GM12878 (cell line): Measurements from ENCODE around the gene CAMTA1. TPM values are rescaled to one million over a fixed set of nuclear protein-coding genes. Genes with fewer than 3 reads are reported as not detected.

Experiments used
- ATAC-seq: fragments of 200-7000 bp; cut with Tn5 transposase; 3 replicates; pipeline ENCODE4 v1.9.1; 2020; ENCODE audit warnings: mild to moderate bottlenecking, moderate library complexity
- BruUV-seq: library from RNA; stranded (reverse); fragments of 400-500 nt; replicated peaks from 2 replicates; lab custom pipeline; 2021; lab: Mats Ljungman, UMichigan
- CTCF ChIA-PET: fragments of 300-600 bp; sonication (Branson Sonifier 250); formaldehyde crosslinking; extraction: SDS; loops from one replicate; lab custom pipeline; 2021; ENCODE audit warnings: inconsistent platforms; lab: Yijun Ruan, JAX
- POLR2A ChIA-PET: fragments of 350-600 bp; formaldehyde crosslinking; extraction: SDS; loops from one replicate; lab custom pipeline; 2021; ENCODE audit warnings: inconsistent platforms; lab: Charles Lee
- RAD21 ChIA-PET: fragments of 300-600 bp; sonication (Branson Sonifier 250); formaldehyde crosslinking; loops from one replicate; lab custom pipeline; 2023; ENCODE audit warnings: antibody characterized with exemption; ENCODE audit not compliant: unreplicated experiment; lab: Charles Lee
- SMC1A ChIA-PET: fragments of 300-600 bp; sonication (Branson Sonifier 250); formaldehyde crosslinking; loops from one replicate; lab custom pipeline; 2023; ENCODE audit not compliant: unreplicated experiment, uncharacterized antibody; lab: Charles Lee
- DNase-seq: peaks from one replicate; pipeline ENCODE4 v3.0.0-alpha.2; 2011; ENCODE audit warnings: low read depth, low spot score
- FAIRE-seq: peaks from 3 replicates; lab custom pipeline; 2011; peaks lifted over from hg19 to GRCh38; lab: Jason Lieb, UNC
- H2AFZ ChIP-seq: 2 replicates; pipeline ENCODE4 v1.6.0; 2011; ENCODE audit warnings: low read depth, low read length, control low read depth; ENCODE audit not compliant: control insufficient read depth
- H3K27ac ChIP-seq: 2 replicates; pipeline ENCODE4 v1.5.1; 2011; ENCODE audit warnings: control low read depth; ENCODE audit not compliant: control insufficient read depth, insufficient read depth
- H3K27me3 ChIP-seq, 2 experiments: replicated peaks in 1 of 2; 2 replicates each; pipeline versions ENCODE4 v1.6.0 to v1.6.1; 2011; ENCODE audit warnings: low read length in 1 of 2; ENCODE audit not compliant: control insufficient read depth in 2 of 2, insufficient read depth in 2 of 2
- H3K36me3 ChIP-seq, 2 experiments: 2 replicates each; pipeline ENCODE4 v1.5.1; 2011; ENCODE audit warnings: low read length in 1 of 2; ENCODE audit not compliant: control insufficient read depth in 2 of 2, insufficient read depth in 2 of 2
- H3K4me1 ChIP-seq: 2 replicates; pipeline ENCODE4 v1.6.1; 2011; ENCODE audit warnings: mild to moderate bottlenecking, low read length, moderate library complexity, mixed read lengths; ENCODE audit not compliant: control insufficient read depth, insufficient read depth
- H3K4me2 ChIP-seq: 2 replicates; pipeline ENCODE4 v1.6.0; 2011; ENCODE audit warnings: control low read depth; ENCODE audit not compliant: control insufficient read depth, insufficient read depth
- H3K4me3 ChIP-seq: fragments of 200-600 bp; sonication (generic); 2 replicates; pipeline ENCODE4 v1.5.1; 2016
- H3K79me2 ChIP-seq: 2 replicates; pipeline ENCODE4 v1.6.0; 2011; ENCODE audit warnings: low read length; ENCODE audit not compliant: control insufficient read depth, insufficient read depth
- H3K9ac ChIP-seq: 2 replicates; pipeline ENCODE4 v1.8.0; 2011; ENCODE audit warnings: low read length, control low read depth, mixed read lengths; ENCODE audit not compliant: control insufficient read depth, insufficient read depth
- H3K9me3 ChIP-seq: replicated peaks from 3 replicates; pipeline ENCODE4 v1.5.1; 2011; ENCODE audit warnings: mild to moderate bottlenecking, low read length; ENCODE audit not compliant: control insufficient read depth, insufficient read depth
- H4K20me1 ChIP-seq: 2 replicates; pipeline ENCODE4 v1.6.0; 2011; ENCODE audit not compliant: control insufficient read depth, insufficient read depth
- ATF3 ChIP-seq: IDR thresholded peaks from 2 replicates; pipeline ENCODE4 v1.6.1; 2011; ENCODE audit warnings: low read depth, mild to moderate bottlenecking, low read length, moderate library complexity, borderline replicate concordance; ENCODE audit errors: extremely low read depth
- BMI1 ChIP-seq: fragments of 450-650 bp; IDR thresholded peaks from 2 replicates; pipeline ENCODE4 v1.6.1; 2016; ENCODE audit warnings: mild to moderate bottlenecking, moderate library complexity, borderline replicate concordance
- BRCA1 ChIP-seq: IDR thresholded peaks from 2 replicates; pipeline ENCODE4 v1.6.1; 2011; ENCODE audit warnings: low read depth, low read length, improper control_type of control experiment
- CEBPB ChIP-seq, 2 experiments: fragments of 150-350 bp in 1 of 2; IDR thresholded peaks; 2 replicates each; pipeline ENCODE4 v1.6.1; 2012 to 2014; ENCODE audit warnings: low read depth in 2 of 2, low read length in 2 of 2, borderline replicate concordance in 1 of 2, inconsistent platforms in 1 of 2
- E4F1 ChIP-seq: fragments of 450-650 bp; IDR thresholded peaks from 2 replicates; pipeline ENCODE4 v1.6.1; 2018; ENCODE audit warnings: borderline replicate concordance, mild to moderate bottlenecking; ENCODE audit not compliant: partially characterized antibody
- ELK1 ChIP-seq: IDR thresholded peaks from 2 replicates; pipeline ENCODE4 v1.6.1; 2012; ENCODE audit warnings: low read depth, low read length, improper control_type of control experiment
- IRF4 ChIP-seq: IDR thresholded peaks from 2 replicates; pipeline ENCODE4 v1.6.1; 2011; ENCODE audit warnings: low read depth, low read length
- KAT2A ChIP-seq: conservative IDR thresholded peaks from 2 replicates; pipeline ENCODE4 v1.6.1; 2011; ENCODE audit warnings: low read depth, low read length; ENCODE audit not compliant: control insufficient read depth
- MAX ChIP-seq: IDR thresholded peaks from 2 replicates; pipeline ENCODE4 v1.6.1; 2012; ENCODE audit warnings: low read depth, low read length, improper control_type of control experiment
- PML ChIP-seq: IDR thresholded peaks from 2 replicates; pipeline ENCODE4 v1.6.1; 2012; ENCODE audit warnings: low read length, inconsistent platforms
- RAD21 ChIP-seq: IDR thresholded peaks from 2 replicates; pipeline ENCODE4 v1.6.1; 2011; ENCODE audit warnings: mild to moderate bottlenecking, low read depth, low read length, moderate library complexity; ENCODE audit not compliant: insufficient read depth
- SMARCA5 ChIP-seq: fragments of 450-650 bp; IDR thresholded peaks from 2 replicates; pipeline ENCODE4 v1.6.1; 2017; ENCODE audit warnings: mild to moderate bottlenecking
- SREBF2 ChIP-seq: IDR thresholded peaks from 2 replicates; pipeline ENCODE4 v1.6.1; 2012; ENCODE audit warnings: mild to moderate bottlenecking, low read length
- SUZ12 ChIP-seq: fragments of 200-600 bp; sonication (generic); IDR thresholded peaks from one replicate; pipeline ENCODE4 v1.6.1; 2018; ENCODE audit warnings: antibody characterized with exemption, mild to moderate bottlenecking; ENCODE audit not compliant: unreplicated experiment
- TCF3 ChIP-seq: IDR thresholded peaks from 2 replicates; pipeline ENCODE4 v1.6.1; 2012; ENCODE audit warnings: low read depth, mild to moderate bottlenecking, low read length, borderline replicate concordance; ENCODE audit not compliant: insufficient read depth
- YY1 ChIP-seq: IDR thresholded peaks from 2 replicates; pipeline ENCODE4 v1.6.1; 2011; ENCODE audit warnings: low read depth, mild to moderate bottlenecking, low read length
- ZBED1 ChIP-seq: IDR thresholded peaks from 2 replicates; pipeline ENCODE4 v1.6.1; 2016; ENCODE audit warnings: borderline replicate concordance
- ZSCAN29 ChIP-seq: fragments of 450-650 bp; IDR thresholded peaks from 2 replicates; pipeline ENCODE4 v1.6.1; 2017; ENCODE audit warnings: mild to moderate bottlenecking, moderate library complexity
- WGBS: methylation state at CpG from one replicate; pipeline ENCODE4 v1.1.6; 2016; ENCODE audit warnings: low lambda C conversion rate; ENCODE audit not compliant: insufficient replicate concordance, insufficient coverage; ENCODE audit errors: missing lambda C conversion rate; 5-methylcytosine and 5-hydroxymethylcytosine counted together
- in situ Hi-C: fragments of 300-500 bp; cut with MboI; formaldehyde crosslinking; loops from 9 replicates; pipeline ENCODE4 v1.14.3; 2018; ENCODE audit warnings: mixed read lengths
- intact Hi-C: fragments of 100-400 bp; cut with micrococcal nuclease; formaldehyde crosslinking; loops from one replicate; pipeline ENCODE4 v1.14.2; 2022; ENCODE audit not compliant: unreplicated experiment
- polyA plus RNA-seq, 11 experiments: library from polyadenylated mRNA; depleted of rRNA in 4 of 11; unstranded in 6 of 11; stranded (reverse) in 5 of 11; fragments of >200 nt; fragmentation: Nextera tagmentation in 4 of 11; fragmentation: Illumina TruSeq in 1 of 11; extraction: Ambion mirVana in 4 of 11; extraction: Trizol in 1 of 11; gene quantifications; 1 replicate in 1 of 11; 2 replicates in 10 of 11; pipeline versions ENCODE4 v1.2.1 to v1.2.3, GENCODE V29; 2011 to 2016; ENCODE audit warnings: inconsistent platforms in 2 of 11, missing spikeins in 2 of 11, low read depth in 1 of 11
- total RNA-seq, 4 experiments: library from RNA; depleted of rRNA in 3 of 4; stranded (reverse); fragments of >200 nt in 3 of 4; fragmentation: Illumina TruSeq in 1 of 4; extraction: Trizol in 1 of 4; gene quantifications; 2 replicates each; pipeline versions ENCODE4 v1.2.1 to v1.2.3, GENCODE V29; 2013 to 2021

Gene CAMTA1
- total and polyA plus RNA-seq, 10 of the 15 experiments (the other 5 are each of a cell fraction or from before 2014, with no cell fraction given) = 37.7 to 148 (median 76.4) TPM

GRCh38 chr1:7009741-7010525 lies 224.7 kb downstream of the CAMTA1 start (continued):
- TF ChIP-seq MAX (no peak), SMARCA5 (no peak)

GRCh38 chr1:7010534-7011200 lies 225.4 kb downstream of the CAMTA1 start:
- intact Hi-C loops (no loop called here), in situ Hi-C loops (no loop called here)
- CTCF ChIA-PET = no interaction called here
- DNase-seq (no peak), FAIRE-seq (no peak), ATAC-seq (no peak)
- no peaks in the 10 kb centered on the region for H3K36me3 ChIP-seq
- SMC1A ChIA-PET = no interaction called here
- no peak overlapping the region for H3K27ac ChIP-seq
- WGBS = 19% methylated on average over 13 of the region's 13 CpGs
- no peak overlapping the region for H3K4me3 ChIP-seq
- RAD21 ChIA-PET = no interaction called here
- H3K4me1 ChIP-seq = no peaks in the 10 kb centered on the region
- no peaks in the 10 kb centered on the region for H3K9me3 ChIP-seq
- H3K9ac ChIP-seq = no peak overlapping the region
- POLR2A ChIA-PET = no interaction called here
- no TSS peak for BruUV-seq
- no peaks in the 10 kb centered on the region for H3K79me2 ChIP-seq
- H3K27me3 ChIP-seq = peaks cover 0 to 1% of the 10 kb centered on the region in 2 experiments; a peak in 2 of 4 replicates
- no peak overlapping the region for H2AFZ ChIP-seq
- no peak overlapping the region for H3K4me2 ChIP-seq
- H4K20me1 ChIP-seq = no peaks in the 10 kb centered on the region
- TF ChIP-seq SREBF2 = no peak
- TF ChIP-seq ELK1 = no peak
- no peak for TF ChIP-seq BMI1
- TF ChIP-seq ZBED1 = no peak
- TF ChIP-seq ATF3 = no peak
- no peak for TF ChIP-seq KAT2A
- TF ChIP-seq PML = no peak
- no peak for TF ChIP-seq CEBPB (IDR thresholded peaks at IDR 0.05; ENCODE audit: borderline replicate concordance in 1 of 2, low read depth in 2 of 2, low read length in 2 of 2)
- no peak for TF ChIP-seq RAD21
- TF ChIP-seq BRCA1 = no peak
- TF ChIP-seq YY1 = no peak
- no peak for TF ChIP-seq SUZ12
- no peak for TF ChIP-seq E4F1
- no peak for TF ChIP-seq IRF4
- TF ChIP-seq TCF3 = no peak
- TF ChIP-seq ZSCAN29 = no peak
